Subcutaneous abdominal adipose tissue (tissue), 5 donors: ENCODE measurements around the gene RPUSD4.

Source experiments
- H3K27ac ChIP-seq: one replicate; pipeline ENCODE4 v1.7.0; 2013; ENCODE audit warnings: low read depth, mild to moderate bottlenecking, inconsistent platforms, low read length, moderate library complexity
- H3K27me3 ChIP-seq, 5 donors: one replicate each; pipeline ENCODE4 v1.7.0; 2013; ENCODE audit warnings: low read length in 5 of 5, inconsistent platforms in 1 of 5; ENCODE audit not compliant: control insufficient read depth in 5 of 5, insufficient read depth in 4 of 5
- H3K36me3 ChIP-seq, 5 donors: one replicate each; pipeline ENCODE4 v1.7.0; 2013; ENCODE audit warnings: low read length in 5 of 5; ENCODE audit not compliant: control insufficient read depth in 5 of 5, insufficient read depth in 5 of 5
- H3K4me1 ChIP-seq, 5 donors: one replicate each; pipeline ENCODE4 v1.7.0; 2013; ENCODE audit warnings: low read length in 5 of 5, mild to moderate bottlenecking in 3 of 5, moderate library complexity in 1 of 5; ENCODE audit not compliant: control insufficient read depth in 5 of 5, insufficient read depth in 5 of 5
- H3K4me3 ChIP-seq, 5 donors: one replicate each; pipeline ENCODE4 v1.7.0; 2013; ENCODE audit warnings: low read length in 5 of 5, low read depth in 1 of 5
- H3K9ac ChIP-seq, 5 donors: one replicate each; pipeline ENCODE4 v1.7.0; 2013; ENCODE audit warnings: low read length in 5 of 5, mild to moderate bottlenecking in 4 of 5, moderate library complexity in 3 of 5
- H3K9me3 ChIP-seq, 5 donors: one replicate each; pipeline ENCODE4 v1.7.0; 2013; ENCODE audit warnings: low read length in 5 of 5; ENCODE audit not compliant: control insufficient read depth in 5 of 5
- donor health status: healthy.
- donor health status: healthy.
- donor health status: healthy.
- donor health status: healthy.
- donor health status: healthy.

The RPUSD4 gene

DNA sequence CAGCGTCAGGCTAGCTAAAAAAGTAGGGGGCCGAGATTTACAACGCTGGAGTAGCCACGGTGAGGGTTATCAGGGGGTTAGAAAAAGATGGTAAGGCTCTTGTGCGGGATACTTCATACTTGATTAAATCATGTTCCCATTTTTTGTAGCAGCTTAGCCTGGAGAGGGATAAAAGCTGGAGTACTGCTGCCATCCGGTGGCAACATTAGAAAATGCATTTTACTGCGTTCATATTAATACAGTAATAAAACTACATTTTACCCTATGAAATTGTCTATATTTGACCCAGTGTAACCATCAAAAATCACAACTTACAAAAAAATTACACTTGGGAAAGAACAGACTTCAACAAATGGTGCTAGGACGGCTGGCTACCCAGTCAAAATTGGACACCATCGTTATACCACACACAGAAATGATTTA is 17.3 kb downstream of the RPUSD4 start:
- Histone ChIP-seq H3K27ac (no peak overlapping the region), H3K4me3 (no peak overlapping the region), H3K27me3 (no peaks in the 10 kb centered on the region), H3K36me3 (peaks cover 0 to 69% (median 45%) of the 10 kb centered on the region in 5 donors), H3K9ac (no peak overlapping the region), H3K4me1 (peaks cover 0 to 26% (median 16%) of the 10 kb centered on the region in 5 donors), H3K9me3 (peaks cover 0 to 5% (median 0%) of the 10 kb centered on the region in 5 donors)

DNA sequence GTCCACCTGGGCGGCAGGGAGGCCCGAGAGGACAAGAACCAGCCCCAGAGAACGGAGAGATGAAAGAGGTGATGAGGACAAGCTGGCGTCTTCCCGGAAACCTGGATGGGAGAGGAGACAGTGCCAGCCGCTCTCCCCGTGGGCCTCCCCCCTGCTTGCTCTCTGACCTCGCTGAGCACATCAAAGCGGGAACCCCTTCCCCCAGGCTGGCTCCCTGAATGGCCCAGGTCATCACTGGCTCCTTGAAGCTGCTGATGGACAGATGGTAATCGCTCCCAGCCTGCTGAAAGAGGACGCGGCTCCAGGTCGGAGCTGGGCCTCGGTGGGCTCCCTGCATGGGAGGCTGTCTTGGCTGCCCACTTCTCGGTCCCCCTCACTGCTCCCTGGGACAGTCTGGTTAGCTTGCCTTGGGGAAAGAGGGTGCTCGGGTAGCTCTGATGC is 18.4 kb downstream of the RPUSD4 start:
- Histone ChIP-seq H3K36me3 (peaks cover 0 to 73% (median 45%) of the 10 kb centered on the region in 5 donors), H3K27me3 (no peaks in the 10 kb centered on the region), H3K9me3 (peaks cover 0 to 5% (median 0%) of the 10 kb centered on the region in 5 donors), H3K27ac (peak overlapping the region; percentile 54), H3K4me3 (no peak overlapping the region), H3K9ac (no peak overlapping the region), H3K4me1 (peaks cover 0 to 23% (median 16%) of the 10 kb centered on the region in 5 donors)

DNA sequence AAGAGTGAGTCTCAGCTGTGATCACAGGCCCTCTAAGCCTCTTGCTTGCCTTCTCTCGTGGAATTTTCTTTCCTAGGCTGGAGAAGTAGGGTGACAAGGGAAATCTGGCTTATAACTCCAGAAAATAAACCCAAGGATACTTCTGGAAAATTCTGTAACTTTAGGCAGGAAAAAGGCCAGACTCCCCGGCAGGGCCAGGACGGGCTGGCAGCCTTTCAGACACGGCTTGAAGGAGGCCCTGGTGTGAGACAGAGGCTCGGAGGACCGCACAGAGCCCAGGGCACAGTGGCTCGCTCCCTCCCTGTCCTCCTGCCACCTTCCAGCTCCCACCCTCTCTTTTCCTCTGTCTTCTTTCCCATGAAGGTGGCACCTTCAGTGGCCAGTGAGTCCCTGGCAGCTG is 19.1 kb downstream of the RPUSD4 start:
- Histone ChIP-seq H3K9ac (peak overlapping the region in 2 of 5 donors; percentile 27 to 35), H3K9me3 (peaks cover 0 to 2% (median 0%) of the 10 kb centered on the region in 5 donors), H3K4me1 (peaks cover 0 to 16% (median 12%) of the 10 kb centered on the region in 5 donors), H3K36me3 (peaks cover 0 to 69% (median 38%) of the 10 kb centered on the region in 5 donors), H3K27me3 (no peaks in the 10 kb centered on the region), H3K4me3 (no peak overlapping the region), H3K27ac (peak overlapping the region; percentile 54)

DNA sequence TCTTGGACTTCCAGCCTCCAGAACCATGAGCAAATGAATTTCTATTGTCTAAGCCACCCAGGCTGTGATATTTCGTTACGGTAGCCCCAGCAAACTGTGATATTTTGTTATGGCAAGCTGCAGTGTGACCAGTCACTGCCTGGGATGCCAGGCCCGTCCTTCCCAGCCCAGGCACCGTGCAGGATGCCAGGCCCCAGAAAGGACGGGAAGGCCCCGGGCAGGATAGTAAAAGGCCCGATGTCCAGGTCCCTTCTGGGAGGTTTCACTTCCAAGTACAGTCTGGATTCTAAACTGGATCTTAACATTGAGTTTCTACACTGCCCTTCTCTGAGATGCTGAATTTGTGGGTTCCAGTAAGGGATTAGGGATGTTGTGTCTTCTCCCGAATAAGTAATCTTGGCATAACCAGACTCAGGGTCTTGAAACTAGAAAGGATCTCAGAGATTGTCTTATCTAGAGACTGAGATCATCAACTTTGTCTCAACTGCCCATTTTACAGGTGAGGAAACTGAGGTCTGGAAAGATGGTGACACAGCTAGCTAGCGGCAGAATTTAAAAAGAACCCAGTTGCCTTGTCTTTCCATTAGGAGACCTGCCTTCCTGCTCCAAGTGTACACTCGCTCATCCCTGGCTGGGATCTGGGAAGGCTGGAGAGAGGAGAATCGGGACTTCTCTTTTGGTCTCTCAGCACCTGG is 19.9 kb downstream of the RPUSD4 start:
- no peaks in the 10 kb centered on the region for H3K9me3 ChIP-seq
- H3K4me3 ChIP-seq, result no peak overlapping the region
- peaks cover 0 to 66% (median 32%) of the 10 kb centered on the region in 5 donors for H3K36me3 ChIP-seq
- H3K27ac ChIP-seq, result peak overlapping the region; percentile 54
- no peaks in the 10 kb centered on the region for H3K27me3 ChIP-seq
- H3K4me1 ChIP-seq, result peaks cover 0 to 15% (median 12%) of the 10 kb centered on the region in 5 donors
- H3K9ac ChIP-seq, result no peak overlapping the region

DNA sequence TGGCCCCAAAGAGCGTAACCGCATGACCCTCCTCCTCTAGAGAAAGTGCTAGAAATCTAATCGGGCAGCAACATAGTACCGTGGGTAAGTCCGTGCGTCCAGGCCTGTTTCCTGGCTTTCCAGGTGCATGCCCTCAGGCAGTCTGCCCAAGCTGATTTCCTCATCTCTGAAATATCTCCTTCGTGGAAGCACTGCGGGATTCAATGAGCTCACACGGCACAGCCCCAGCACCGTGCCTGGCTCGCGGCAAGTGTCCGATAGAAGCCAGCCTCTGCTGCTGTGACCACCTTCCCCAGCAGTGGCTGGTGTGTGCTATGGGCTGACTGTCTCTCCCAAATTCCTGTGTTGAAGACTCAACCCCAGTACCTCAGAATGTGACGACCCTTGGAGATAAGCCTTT is 20.7 kb downstream of the RPUSD4 start:
- peaks cover 0 to 63% (median 28%) of the 10 kb centered on the region in 5 donors for H3K36me3 ChIP-seq
- H3K4me3 ChIP-seq, result no peak overlapping the region
- no peaks in the 10 kb centered on the region for H3K27me3 ChIP-seq
- no peak overlapping the region for H3K9ac ChIP-seq
- no peak overlapping the region for H3K27ac ChIP-seq
- H3K9me3 ChIP-seq, result no peaks in the 10 kb centered on the region
- peaks cover 1 to 22% (median 18%) of the 10 kb centered on the region in 5 donors for H3K4me1 ChIP-seq

DNA sequence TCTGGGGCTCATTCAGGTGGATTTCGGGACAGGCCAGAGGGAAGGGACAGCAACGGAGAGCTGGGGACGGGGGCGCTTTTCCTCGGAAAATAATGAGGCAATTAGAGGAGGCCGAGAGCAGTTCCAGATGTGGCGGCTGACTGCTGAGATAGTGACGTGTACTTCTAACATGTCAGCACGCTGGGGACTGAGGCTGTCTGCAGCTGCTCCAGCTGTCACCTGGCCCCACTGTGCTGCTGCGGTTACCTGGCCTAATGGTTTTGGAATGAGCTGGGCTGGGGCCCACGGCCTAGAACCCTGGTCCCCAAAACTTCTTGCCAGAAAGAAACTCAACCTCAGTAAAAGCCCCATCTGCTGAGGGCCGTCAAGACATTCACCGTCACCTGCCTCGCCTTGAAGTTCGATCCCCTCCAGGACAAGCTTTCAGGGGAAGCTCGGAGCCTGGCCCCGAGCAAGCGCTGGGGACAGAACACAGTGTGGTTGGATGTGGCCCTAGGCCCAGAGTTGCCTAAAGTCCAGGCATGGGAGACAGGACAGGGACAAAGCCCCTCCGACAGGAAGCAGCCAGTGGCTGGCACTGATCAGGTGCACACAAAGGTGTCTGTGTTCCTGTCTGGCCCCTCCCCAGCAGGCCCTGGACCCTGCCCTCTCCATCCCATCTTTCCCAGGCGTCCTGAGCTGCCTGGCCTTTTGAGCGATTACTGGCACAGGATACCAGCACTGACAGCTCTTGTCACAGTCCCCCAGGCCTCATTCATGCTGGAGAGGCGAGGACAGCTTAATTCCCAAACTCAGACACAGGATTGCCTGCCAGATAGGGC is 22.1 kb downstream of the RPUSD4 start:
- Histone ChIP-seq H3K27me3 (no peaks in the 10 kb centered on the region), H3K36me3 (peaks cover 0 to 64% (median 26%) of the 10 kb centered on the region in 5 donors), H3K4me3 (no peak overlapping the region), H3K9ac (no peak overlapping the region), H3K27ac (no peak overlapping the region), H3K9me3 (no peaks in the 10 kb centered on the region), H3K4me1 (peaks cover 1 to 24% (median 19%) of the 10 kb centered on the region in 5 donors)

DNA sequence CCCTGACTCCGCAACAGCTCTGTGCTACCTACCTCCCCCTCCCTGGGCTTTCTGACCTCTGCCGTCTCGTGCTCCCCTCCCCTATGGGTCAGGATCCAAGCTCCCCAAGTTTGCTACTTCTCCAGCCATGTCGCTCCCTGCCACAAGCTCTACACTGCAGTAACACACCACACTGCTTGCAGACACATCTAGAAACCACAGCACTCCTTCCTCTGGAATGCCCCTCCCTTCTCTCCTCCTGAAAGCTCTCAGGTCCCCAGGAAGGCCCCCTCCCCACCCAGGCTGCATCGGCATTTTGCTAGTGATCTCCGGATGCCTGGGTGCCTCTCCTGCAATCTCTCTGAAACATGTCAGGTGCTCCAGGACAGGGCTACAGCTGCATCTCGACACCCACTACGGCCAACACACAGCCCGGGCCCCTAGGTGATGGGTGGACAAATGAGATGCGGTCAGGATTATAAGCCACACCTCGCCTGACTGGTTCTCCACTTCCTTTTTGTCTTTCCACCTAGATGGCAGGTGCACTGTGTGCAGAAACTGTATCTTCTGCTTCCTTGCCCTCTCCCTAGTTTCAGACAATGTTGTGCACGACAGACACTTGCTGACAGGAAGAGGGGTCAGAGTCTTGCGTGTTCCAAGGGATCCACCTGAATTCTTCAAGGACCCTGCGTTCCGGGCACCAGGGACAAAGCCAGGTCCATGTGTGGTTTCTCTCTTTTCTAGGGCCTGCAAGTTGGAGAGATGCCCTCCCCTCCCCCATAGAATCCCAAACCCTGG is 22.9 kb downstream of the RPUSD4 start:
- Histone ChIP-seq H3K27ac (no peak overlapping the region), H3K9me3 (no peaks in the 10 kb centered on the region), H3K9ac (no peak overlapping the region), H3K36me3 (peaks cover 0 to 64% (median 26%) of the 10 kb centered on the region in 5 donors), H3K27me3 (no peaks in the 10 kb centered on the region), H3K4me3 (no peak overlapping the region), H3K4me1 (peaks cover under 1 to 19% (median 14%) of the 10 kb centered on the region in 5 donors)

DNA sequence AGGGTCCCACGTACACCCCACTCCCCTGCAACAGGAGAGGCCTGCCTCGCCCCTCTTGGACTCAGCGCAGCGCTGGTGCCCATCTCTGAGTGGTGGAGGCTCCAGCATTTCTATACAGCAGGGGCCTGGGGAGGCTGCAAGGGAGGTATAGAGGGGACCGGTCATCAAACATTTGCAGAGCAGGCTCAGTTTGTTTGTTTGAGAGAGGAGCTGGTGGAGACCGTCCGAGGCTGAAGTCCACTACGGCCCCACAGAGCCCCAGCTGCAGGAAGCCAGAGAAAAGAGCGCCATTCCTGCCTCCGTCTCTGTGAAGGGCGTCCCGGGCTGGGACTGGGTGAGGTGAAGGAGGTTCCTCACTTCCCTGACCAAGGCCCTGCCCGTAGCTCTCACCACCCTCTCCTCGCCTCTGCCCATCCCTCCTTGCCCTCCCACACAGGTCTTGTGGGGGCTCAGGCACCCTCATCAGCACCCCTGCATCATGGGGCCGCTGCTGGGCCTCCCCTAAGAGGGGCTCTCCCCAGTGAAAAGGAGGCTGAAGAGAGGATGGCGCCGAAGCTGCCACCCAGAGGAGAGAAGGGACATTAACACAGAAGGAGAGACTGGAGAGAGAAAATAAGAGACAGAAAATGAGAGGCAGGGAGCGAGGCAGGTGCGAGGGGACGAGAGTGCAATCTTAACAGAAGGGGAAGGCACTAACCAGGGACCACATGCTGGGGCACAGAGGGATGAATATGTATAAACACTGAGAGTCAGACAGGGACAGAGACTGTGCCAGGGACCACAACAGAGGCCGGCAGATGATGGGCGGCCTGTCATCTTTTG is 24.5 kb downstream of the RPUSD4 start:
- H3K27me3 ChIP-seq, result no peaks in the 10 kb centered on the region
- no peak overlapping the region for H3K27ac ChIP-seq
- peaks cover 0 to 48% (median 19%) of the 10 kb centered on the region in 5 donors for H3K36me3 ChIP-seq
- no peak overlapping the region for H3K4me3 ChIP-seq
- no peak overlapping the region for H3K9ac ChIP-seq
- no peaks in the 10 kb centered on the region for H3K9me3 ChIP-seq
- peaks cover 0 to 11% (median 7%) of the 10 kb centered on the region in 5 donors for H3K4me1 ChIP-seq

DNA sequence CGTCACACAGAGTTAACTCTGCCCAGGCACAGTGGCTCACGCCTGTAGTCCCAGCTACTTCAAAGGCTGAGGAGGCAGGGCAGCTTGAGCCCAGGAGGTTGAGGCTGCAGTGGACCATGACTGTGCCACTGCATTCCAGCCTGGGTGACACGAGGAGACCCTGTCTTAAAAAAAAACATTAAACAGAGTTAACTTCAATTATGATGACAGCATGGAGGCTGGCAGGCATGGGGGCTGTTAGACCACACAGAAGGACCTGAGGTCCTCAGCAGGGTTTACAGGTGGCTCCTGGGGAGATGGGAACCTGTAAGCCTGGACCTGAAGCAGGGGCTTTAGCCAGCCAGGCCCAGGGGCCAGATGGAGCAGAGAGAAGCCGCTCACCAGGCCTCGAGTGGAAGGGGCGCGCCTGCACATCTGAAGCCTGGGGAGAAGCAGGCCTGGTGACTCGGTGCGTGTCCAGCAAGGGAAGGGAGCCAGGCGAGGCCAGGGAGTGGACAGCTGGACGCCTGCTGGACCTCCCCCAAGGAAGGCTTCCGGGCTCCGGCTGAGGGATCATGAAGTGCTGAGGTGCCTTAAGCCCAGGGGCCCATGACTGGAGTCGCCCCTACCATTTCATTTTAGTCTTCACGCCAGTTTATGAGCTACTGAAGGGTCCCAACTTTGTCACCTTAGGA is 25.3 kb downstream of the RPUSD4 start:
- H3K4me1 ChIP-seq, result peaks cover 0 to 11% (median 7%) of the 10 kb centered on the region in 5 donors
- no peak overlapping the region for H3K9ac ChIP-seq
- H3K27me3 ChIP-seq, result no peaks in the 10 kb centered on the region
- peaks cover 0 to 40% (median 14%) of the 10 kb centered on the region in 5 donors for H3K36me3 ChIP-seq
- H3K27ac ChIP-seq, result no peak overlapping the region
- H3K9me3 ChIP-seq, result no peaks in the 10 kb centered on the region
- no peak overlapping the region for H3K4me3 ChIP-seq
